SU-DHL-6 (cell line): Measurements from ENCODE around the gene CATSPER1.

Experiments used
- H2AFZ ChIP-seq: fragments of 200-600 bp; sonication (generic); 2 replicates; pipeline ENCODE4 v1.6.1; 2014; ENCODE audit warnings: low read depth, mild to moderate bottlenecking, moderate library complexity, mixed read lengths, antibody characterized with exemption, low read length; ENCODE audit not compliant: severe bottlenecking
- H3F3A ChIP-seq: fragments of 200-600 bp; shearing (Covaris generic); 2 replicates; pipeline ENCODE4 v1.6.0; 2016; ENCODE audit warnings: antibody characterized with exemption, mild to moderate bottlenecking; ENCODE audit not compliant: insufficient read depth
- H3K27ac ChIP-seq: fragments of 200-600 bp; sonication (generic); 2 replicates; pipeline ENCODE4 v1.5.1; 2016; ENCODE audit warnings: low read depth, mild to moderate bottlenecking, low read length, moderate library complexity, mixed read lengths
- H3K27me3 ChIP-seq: fragments of 200-600 bp; sonication (generic), shearing (Covaris generic); 2 replicates; pipeline ENCODE4 v1.6.0; 2014; ENCODE audit warnings: mild to moderate bottlenecking, low read length
- H3K36me3 ChIP-seq: fragments of 200-600 bp; sonication (generic); 2 replicates; pipeline ENCODE4 v1.6.1; 2014; ENCODE audit warnings: mild to moderate bottlenecking, low read length, mixed read lengths
- H3K4me2 ChIP-seq: fragments of 300-600, 200-600 bp; shearing (Covaris generic), sonication (generic); 2 replicates; pipeline ENCODE4 v1.6.0; 2014; ENCODE audit warnings: low read length, low read depth, mild to moderate bottlenecking; ENCODE audit not compliant: poor library complexity, severe bottlenecking
- H3K4me3 ChIP-seq: fragments of 200-600 bp; sonication (generic); 2 replicates; pipeline ENCODE4 v1.5.1; 2014; ENCODE audit warnings: antibody characterized with exemption, low read length, mild to moderate bottlenecking, mixed read lengths; ENCODE audit not compliant: insufficient read depth, poor library complexity, severe bottlenecking
- H3K79me2 ChIP-seq: fragments of 200-600 bp; sonication (generic); 2 replicates; pipeline ENCODE4 v1.6.1; 2014; ENCODE audit warnings: mild to moderate bottlenecking, low read length, moderate library complexity; ENCODE audit not compliant: insufficient read depth
- H3K9ac ChIP-seq: fragments of 200-600 bp; sonication (generic); 2 replicates; pipeline ENCODE4 v1.7.0; 2014; ENCODE audit warnings: mild to moderate bottlenecking, low read length
- H3K9me2 ChIP-seq: fragments of 200-600 bp; sonication (generic); replicated peaks from 2 replicates; pipeline ENCODE4 v1.6.1; 2014; ENCODE audit warnings: low read length; ENCODE audit not compliant: insufficient read depth
- H3K9me3 ChIP-seq: fragments of 200-600 bp; sonication (generic); 2 replicates; pipeline ENCODE4 v1.6.1; 2014; ENCODE audit warnings: low read length, mixed read lengths; ENCODE audit not compliant: insufficient read depth
- H4K20me1 ChIP-seq: fragments of 200-600 bp; sonication (generic); 2 replicates; pipeline ENCODE4 v1.6.1; 2014; ENCODE audit warnings: low read depth, mild to moderate bottlenecking, antibody characterized with exemption, low read length, moderate library complexity, mixed read lengths
- CTCF ChIP-seq: fragments of 200-600 bp; sonication (generic); IDR thresholded peaks from one replicate; pipeline ENCODE4 v1.5.1; 2017; ENCODE audit warnings: antibody characterized with exemption, mild to moderate bottlenecking, low read length, moderate library complexity; ENCODE audit not compliant: insufficient read depth, poor library complexity, severe bottlenecking
- EZH2phosphoT487 ChIP-seq: fragments of 200-600 bp; sonication (generic), shearing (Covaris generic); conservative IDR thresholded peaks from 2 replicates; pipeline ENCODE4 v1.6.1; 2018; ENCODE audit warnings: mild to moderate bottlenecking, antibody characterized with exemption, low read length, moderate library complexity, mixed read lengths

The CATSPER1 gene

GRCh38 chr11:66020618-66021357 lies 5.5 kb downstream of the CATSPER1 start:
- Histone ChIP-seq H3K4me3 (no peak overlapping the region), H3K9me3 (no peaks in the 10 kb centered on the region), H4K20me1 (no peaks in the 10 kb centered on the region), H3F3A (no peaks in the 10 kb centered on the region), H2AFZ (no peak overlapping the region), H3K9ac (no peak overlapping the region), H3K27me3 (no peaks in the 10 kb centered on the region), H3K36me3 (no peaks in the 10 kb centered on the region), H3K9me2 (no peaks in the 10 kb centered on the region), H3K4me2 (no peak overlapping the region), H3K27ac (no peak overlapping the region), H3K79me2 (no peaks in the 10 kb centered on the region)
- TF ChIP-seq CTCF: no peak
- no peak for TF ChIP-seq EZH2phosphoT487

- Histone ChIP-seq H4K20me1 (no peaks in the 10 kb centered on the region), H3K79me2 (no peaks in the 10 kb centered on the region), H3K27me3 (no peaks in the 10 kb centered on the region), H3K9me2 (no peaks in the 10 kb centered on the region), H3K36me3 (no peaks in the 10 kb centered on the region), H3K9ac (no peak overlapping the region), H3K27ac (no peak overlapping the region), H2AFZ (no peak overlapping the region), H3K9me3 (no peaks in the 10 kb centered on the region), H3F3A (no peaks in the 10 kb centered on the region), H3K4me3 (no peak overlapping the region), H3K4me2 (no peak overlapping the region)
- no peak for TF ChIP-seq EZH2phosphoT487
- no peak for TF ChIP-seq CTCF
These were observed 6.1 kb downstream of the CATSPER1 start for GRCh38 chr11:66020212-66020611.

- no peaks in the 10 kb centered on the region for H4K20me1 ChIP-seq
- H3K4me3 ChIP-seq: no peak overlapping the region
- H3F3A ChIP-seq: no peaks in the 10 kb centered on the region
- H3K9me2 ChIP-seq: no peaks in the 10 kb centered on the region
- no peak overlapping the region for H3K27ac ChIP-seq
- no peak for TF ChIP-seq CTCF
- no peak for TF ChIP-seq EZH2phosphoT487
- no peak overlapping the region for H3K9ac ChIP-seq
- no peak overlapping the region for H3K4me2 ChIP-seq
- no peaks in the 10 kb centered on the region for H3K79me2 ChIP-seq
- H3K36me3 ChIP-seq: no peaks in the 10 kb centered on the region
- no peaks in the 10 kb centered on the region for H3K9me3 ChIP-seq
- H3K27me3 ChIP-seq: no peaks in the 10 kb centered on the region
- H2AFZ ChIP-seq: no peak overlapping the region
These were observed 9.0 kb downstream of the CATSPER1 start for GRCh38 chr11:66017321-66017720.
